BE2C (cell line): ENCODE data around the gene LARP4B.

Source experiments
- DNase-seq: peaks from one replicate; pipeline ENCODE4 v3.0.0-alpha.2; 2020
- H3K27me3 ChIP-seq: fragments of 250-450 bp; sonication (Bioruptor Pico); 2 replicates; pipeline ENCODE4 v1.5.1; 2020; ENCODE audit warnings: mild to moderate bottlenecking
- H3K36me3 ChIP-seq: fragments of 250-450 bp; sonication (Bioruptor Pico); 2 replicates; pipeline ENCODE4 v1.5.1; 2020; ENCODE audit warnings: mild to moderate bottlenecking
- H3K4me1 ChIP-seq: fragments of 250-450 bp; sonication (Bioruptor Pico); 2 replicates; pipeline ENCODE4 v1.5.1; 2020
- H3K4me3 ChIP-seq: 2 replicates; pipeline ENCODE4 v1.5.1; 2011; ENCODE audit warnings: low read depth, low read length
- H3K9me3 ChIP-seq: fragments of 250-450 bp; sonication (Bioruptor Pico); 2 replicates; pipeline ENCODE4 v1.5.1; 2020
- CTCF ChIP-seq: IDR thresholded peaks from 2 replicates; pipeline ENCODE4 v1.5.1; 2012; ENCODE audit warnings: mild to moderate bottlenecking, low read depth, low read length

The LARP4B gene

DNA sequence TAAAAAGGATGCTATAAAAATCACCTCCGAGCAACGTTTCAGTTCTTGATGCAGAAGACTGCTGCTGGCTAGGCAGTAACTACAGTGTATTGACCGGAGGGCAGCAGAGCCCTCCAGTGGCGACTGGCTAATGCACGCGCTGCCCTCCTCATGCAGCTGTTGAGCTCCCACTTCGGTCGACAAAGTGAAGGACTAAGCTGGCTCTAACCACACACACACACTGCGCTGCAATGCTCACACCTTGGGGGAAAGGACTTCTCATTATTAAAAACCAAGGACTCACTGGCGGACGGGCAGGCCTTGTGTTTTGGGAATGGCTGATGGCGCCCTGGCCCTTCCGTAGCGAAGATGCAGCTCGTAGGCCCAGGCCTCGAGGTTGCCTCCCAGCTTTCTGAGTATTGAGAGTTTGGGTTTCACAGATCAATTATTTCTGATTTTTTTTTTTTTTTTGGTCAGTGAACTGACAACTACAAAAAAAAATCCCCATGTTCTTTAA is 121.1 kb downstream of the LARP4B start:
- Histone ChIP-seq H3K27me3 (no peaks in the 10 kb centered on the region), H3K4me3 (no peak overlapping the region), H3K36me3 (peaks cover 61% of the 10 kb centered on the region), H3K4me1 (no peaks in the 10 kb centered on the region), H3K9me3 (no peaks in the 10 kb centered on the region)
- peak; percentile 52 for TF ChIP-seq CTCF
- DNase-seq, result peak; percentile 49

DNA sequence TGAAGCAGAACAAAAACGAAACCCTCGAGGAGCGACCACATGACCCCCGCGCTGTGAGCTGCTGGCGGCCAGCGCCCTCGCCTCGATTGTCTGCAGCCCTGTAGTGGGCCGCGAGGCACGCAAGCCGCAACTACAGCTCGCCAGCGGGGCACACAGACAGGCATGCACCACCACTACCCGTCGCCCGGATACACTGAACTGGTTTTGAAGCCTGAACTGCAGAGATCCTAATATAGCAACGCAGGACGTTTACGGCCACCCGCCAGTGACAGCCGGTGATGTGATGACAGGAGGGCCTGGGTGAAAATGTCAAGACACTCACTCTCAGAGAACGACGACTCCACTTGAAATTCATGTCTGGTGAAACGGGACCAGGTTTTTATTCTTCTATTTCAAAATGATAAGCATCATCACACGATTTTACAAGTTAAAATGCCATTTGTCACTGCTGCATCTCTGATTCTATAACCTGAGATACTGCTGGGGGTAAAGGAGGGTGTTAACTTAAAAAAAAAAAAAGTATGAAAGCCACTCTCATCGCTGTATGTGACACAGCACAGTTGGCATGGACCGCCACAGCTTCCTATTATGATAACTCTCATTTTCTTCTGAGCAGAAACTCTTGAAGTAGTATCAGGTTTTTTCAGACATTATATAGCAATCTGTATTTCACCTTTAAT is 121.7 kb downstream of the LARP4B start:
- H3K27me3 ChIP-seq, result no peaks in the 10 kb centered on the region
- no peak for TF ChIP-seq CTCF
- H3K4me1 ChIP-seq, result no peaks in the 10 kb centered on the region
- H3K9me3 ChIP-seq, result no peaks in the 10 kb centered on the region
- no peak for DNase-seq
- no peak overlapping the region for H3K4me3 ChIP-seq
- peaks cover 55% of the 10 kb centered on the region for H3K36me3 ChIP-seq

- H3K4me1 ChIP-seq, result no peaks in the 10 kb centered on the region
- DNase-seq, result no peak
- no peaks in the 10 kb centered on the region for H3K9me3 ChIP-seq
- no peak overlapping the region for H3K4me3 ChIP-seq
- TF ChIP-seq CTCF, result no peak
- no peaks in the 10 kb centered on the region for H3K27me3 ChIP-seq
- H3K36me3 ChIP-seq, result peaks cover 44% of the 10 kb centered on the region
Measured at GRCh38 chr10:807958-808353, 123.5 kb downstream of the LARP4B start.

GRCh38 chr10:807163-807957 is 124.1 kb downstream of the LARP4B start:
- no peak overlapping the region for H3K4me3 ChIP-seq
- H3K36me3 ChIP-seq, result peaks cover 39% of the 10 kb centered on the region
- H3K27me3 ChIP-seq, result no peaks in the 10 kb centered on the region
- no peaks in the 10 kb centered on the region for H3K4me1 ChIP-seq
- H3K9me3 ChIP-seq, result no peaks in the 10 kb centered on the region
- DNase-seq, result no peak
- no peak for TF ChIP-seq CTCF

DNA sequence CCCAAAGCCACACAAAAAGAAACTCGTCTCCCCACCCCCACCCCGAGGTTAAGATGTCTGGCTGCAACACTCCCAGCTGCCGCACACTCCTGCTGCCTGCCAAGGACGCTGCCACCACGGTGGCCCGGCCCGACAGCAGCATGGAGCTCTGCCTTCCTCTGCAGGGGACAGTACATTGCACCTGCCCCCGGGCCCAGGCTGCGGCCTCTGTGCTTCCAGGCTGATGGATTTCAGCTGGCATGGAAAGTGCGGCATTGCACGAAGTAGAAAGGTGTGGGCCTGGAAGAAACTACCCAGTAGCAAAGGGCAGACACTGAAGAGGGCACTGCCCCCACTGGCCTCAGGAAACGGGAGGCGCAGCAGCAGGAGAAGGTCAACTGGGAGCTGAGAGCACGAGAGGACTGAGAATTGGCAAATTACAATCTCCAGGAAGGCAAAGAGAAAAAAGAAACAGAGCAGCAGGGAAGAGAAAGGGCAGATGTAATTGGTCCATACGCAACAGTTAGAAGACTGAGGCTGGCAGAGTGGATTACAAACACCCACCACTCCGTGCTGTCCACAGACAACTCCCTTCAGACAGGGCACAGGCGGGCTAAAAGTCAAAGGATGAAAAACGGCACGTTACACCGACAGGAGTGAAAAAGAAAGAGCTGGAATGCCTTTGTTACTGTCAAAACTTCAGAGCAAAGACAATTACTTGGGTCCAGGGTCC is 124.9 kb downstream of the LARP4B start:
- Histone ChIP-seq H3K9me3 (no peaks in the 10 kb centered on the region), H3K36me3 (peaks cover 33% of the 10 kb centered on the region), H3K4me1 (no peaks in the 10 kb centered on the region), H3K27me3 (no peaks in the 10 kb centered on the region), H3K4me3 (no peak overlapping the region)
- no peak for TF ChIP-seq CTCF
- no peak for DNase-seq
